Gastrocnemius medialis (tissue), 4 donors: ENCODE measurements around the gene RHOC. TPM values are rescaled to one million over a fixed set of nuclear protein-coding genes. Genes with fewer than 3 reads are reported as not detected.
A peak's percentile ranks its signal among the peaks of the same experiment; 100 is the strongest.
"Not testable (repeated sequence)": the region's sequence is repeated elsewhere in the genome, so short reads cannot be mapped to it uniquely, and the experiment has no call there.

Experiments used
- ATAC-seq, 2 donors: fragments of 150-250 bp; one replicate each; pipeline ENCODE4 v1.9.1; 2016
- DNase-seq, 2 donors: peaks; one replicate each; pipeline ENCODE4 v3.0.0-alpha.2; 2019
- H3K27ac ChIP-seq, 4 donors: fragments of 200-600 bp; sonication (generic); 1 replicate in 1 of 4; 2 replicates in 3 of 4; pipeline ENCODE4 v1.5.1; 2016 to 2018; ENCODE audit warnings: mild to moderate bottlenecking in 2 of 4, moderate library complexity in 1 of 4
- H3K27me3 ChIP-seq, 3 donors: fragments of 200-600 bp; sonication (generic) in 2 of 3; 1 replicate in 1 of 3; 2 replicates in 2 of 3; pipeline versions ENCODE4 v1.5.1 to v1.6.0; 2016 to 2019; ENCODE audit warnings: mild to moderate bottlenecking in 1 of 3, moderate library complexity in 1 of 3
- H3K36me3 ChIP-seq, 2 donors: fragments of 200-600 bp; sonication (generic) in 1 of 2; one replicate each; pipeline ENCODE4 v1.5.1; 2017 to 2018
- H3K4me1 ChIP-seq, 2 donors: fragments of 200-600 bp; sonication (generic) in 1 of 2; one replicate each; pipeline ENCODE4 v1.5.1; 2016 to 2017; ENCODE audit warnings: mild to moderate bottlenecking in 2 of 2
- H3K4me3 ChIP-seq, 4 donors: fragments of 200-600 bp; sonication (generic) in 3 of 4; 1 replicate in 1 of 4; 2 replicates in 3 of 4; pipeline ENCODE4 v1.5.1; 2016 to 2019; ENCODE audit warnings: mild to moderate bottlenecking in 2 of 4
- H3K9me3 ChIP-seq, 3 donors: fragments of 200-600 bp; sonication (generic) in 2 of 3; 1 replicate in 1 of 3; 2 replicates in 2 of 3; pipeline ENCODE4 v1.5.1; 2016 to 2019
- POLR2A ChIP-seq, 2 donors: fragments of 450-650 bp; IDR thresholded peaks; one replicate each; pipeline ENCODE4 v1.6.1; 2017; ENCODE audit warnings: antibody characterized with exemption in 2 of 2, mild to moderate bottlenecking in 2 of 2, moderate library complexity in 2 of 2
- in situ Hi-C, 4 donors: fragments of 200-750 bp; cut with MboI; loops; one replicate each; pipeline versions ENCODE4 v1.15.0 to v1.8.0; 2017; ENCODE audit warnings: low sequenced_read_pairs in 4 of 4
- intact Hi-C: fragments of 100-400 bp; cut with DNase I; formaldehyde crosslinking; loops from one replicate; pipeline ENCODE4 v1.15.1; 2023; ENCODE audit warnings: low total_unique reads
- total RNA-seq, 4 donors: library from RNA; depleted of rRNA; stranded (reverse); fragments of >200 nt; gene quantifications; one replicate each; pipeline versions ENCODE4 v1.1.0 to v1.2.3, GENCODE V29; 2016
- TF ChIP-seq, protein P1 (sequence below), 5 experiments: fragments of 450-650 bp in 3 of 5; fragments of 200-600 bp in 2 of 5; sonication (generic) in 2 of 5; IDR thresholded peaks in 4 of 5; conservative IDR thresholded peaks in 1 of 5; 1 replicate in 4 of 5; 2 replicates in 1 of 5; pipeline ENCODE4 v1.5.1; 2016 to 2019; ENCODE audit warnings: antibody characterized with exemption in 5 of 5, mild to moderate bottlenecking in 3 of 5, moderate library complexity in 3 of 5

RHOC gene
- total RNA-seq, 4 donors from 2014 or later: 33.1 to 86.5 (median 64.3) TPM

- no peaks in the 10 kb centered on the region for H3K4me1 ChIP-seq
- no peaks in the 10 kb centered on the region for H3K36me3 ChIP-seq
- DNase-seq (no peak), ATAC-seq (no peak)
- in situ Hi-C loops: loop anchor here in 2 of 4 donors (25.0 kb wide), 2 partner anchors 336 to 664 kb away; partner anchors contain the start of genes CTTNBP2NL (in 2 of the 2) and MAGI3 (in 1 of the 2)
- no peak overlapping the region for H3K27ac ChIP-seq
- TF ChIP-seq POLR2A (IDR thresholded peaks at IDR 0.05): no peak
- TF ChIP-seq, protein P1, sequence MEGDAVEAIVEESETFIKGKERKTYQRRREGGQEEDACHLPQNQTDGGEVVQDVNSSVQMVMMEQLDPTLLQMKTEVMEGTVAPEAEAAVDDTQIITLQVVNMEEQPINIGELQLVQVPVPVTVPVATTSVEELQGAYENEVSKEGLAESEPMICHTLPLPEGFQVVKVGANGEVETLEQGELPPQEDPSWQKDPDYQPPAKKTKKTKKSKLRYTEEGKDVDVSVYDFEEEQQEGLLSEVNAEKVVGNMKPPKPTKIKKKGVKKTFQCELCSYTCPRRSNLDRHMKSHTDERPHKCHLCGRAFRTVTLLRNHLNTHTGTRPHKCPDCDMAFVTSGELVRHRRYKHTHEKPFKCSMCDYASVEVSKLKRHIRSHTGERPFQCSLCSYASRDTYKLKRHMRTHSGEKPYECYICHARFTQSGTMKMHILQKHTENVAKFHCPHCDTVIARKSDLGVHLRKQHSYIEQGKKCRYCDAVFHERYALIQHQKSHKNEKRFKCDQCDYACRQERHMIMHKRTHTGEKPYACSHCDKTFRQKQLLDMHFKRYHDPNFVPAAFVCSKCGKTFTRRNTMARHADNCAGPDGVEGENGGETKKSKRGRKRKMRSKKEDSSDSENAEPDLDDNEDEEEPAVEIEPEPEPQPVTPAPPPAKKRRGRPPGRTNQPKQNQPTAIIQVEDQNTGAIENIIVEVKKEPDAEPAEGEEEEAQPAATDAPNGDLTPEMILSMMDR (IDR thresholded peaks at IDR 0.05 in 4 of 5, conservative IDR thresholded peaks at IDR 0.05 in 1 of 5): no peak
- peaks cover 0 to 6% (median 0%) of the 10 kb centered on the region in 3 donors for H3K27me3 ChIP-seq
- no peaks in the 10 kb centered on the region for H3K9me3 ChIP-seq
- peak overlapping the region in 1 of 4 donors; percentile 9 for H3K4me3 ChIP-seq
- intact Hi-C loops: no loop called here
Observed at GRCh38 chr1:112722601-112723510, 15.9 kb upstream of the RHOC start.

GRCh38 chr1:112721966-112722524, 15.1 kb upstream of the RHOC start:
- ATAC-seq (no peak), DNase-seq (no peak)
- Histone ChIP-seq H3K36me3 (no peaks in the 10 kb centered on the region), H3K4me3 (no peak overlapping the region), H3K27me3 (peaks cover 0 to 6% (median 0%) of the 10 kb centered on the region in 3 donors), H3K4me1 (no peaks in the 10 kb centered on the region), H3K27ac (no peak overlapping the region), H3K9me3 (no peaks in the 10 kb centered on the region)
- TF ChIP-seq, protein P1 (IDR thresholded peaks at IDR 0.05 in 4 of 5, conservative IDR thresholded peaks at IDR 0.05 in 1 of 5): no peak
- no peak for TF ChIP-seq POLR2A (IDR thresholded peaks at IDR 0.05)
- in situ Hi-C loops: loop anchor here in 2 of 4 donors (25.0 kb wide), 2 partner anchors 335 to 665 kb away; partner anchors contain the start of genes CTTNBP2NL (in 2 of the 2) and MAGI3 (in 1 of the 2)
- intact Hi-C loops: no loop called here

DNA sequence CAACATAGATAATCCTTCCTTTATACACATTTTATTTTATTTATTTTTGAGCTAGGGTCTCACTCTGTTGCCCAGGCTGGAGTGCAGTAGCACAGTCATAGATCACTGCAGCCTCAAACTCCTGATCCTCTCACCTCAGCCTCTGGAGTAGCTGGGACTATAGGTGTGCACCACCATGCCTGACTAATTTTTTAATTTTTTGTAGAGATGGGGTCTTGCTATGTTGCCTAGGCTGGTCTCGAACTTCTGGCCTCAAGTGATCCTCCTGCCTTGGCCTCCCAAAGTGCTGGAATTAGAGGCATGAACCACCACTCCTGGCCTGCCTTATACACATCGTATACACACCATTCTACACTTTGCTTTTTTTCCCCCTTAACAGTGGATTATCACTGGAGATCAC, 14.4 kb upstream of the RHOC start:
- H3K27ac ChIP-seq, intact Hi-C loops, ATAC-seq, DNase-seq, H3K4me3 ChIP-seq, H3K27me3 ChIP-seq, H3K4me1 ChIP-seq, H3K9me3 ChIP-seq, H3K36me3 ChIP-seq: not testable (repeated sequence)
- in situ Hi-C loops: loop anchor here in 2 of 4 donors (25.0 kb wide), 2 partner anchors 334 to 666 kb away; partner anchors contain the start of genes CTTNBP2NL (in 2 of the 2) and MAGI3 (in 1 of the 2)

GRCh38 chr1:112720800-112721199, 13.9 kb upstream of the RHOC start:
- TF ChIP-seq POLR2A (IDR thresholded peaks at IDR 0.05): no peak
- TF ChIP-seq, protein P1 (IDR thresholded peaks at IDR 0.05 in 4 of 5, conservative IDR thresholded peaks at IDR 0.05 in 1 of 5): no peak
- H3K9me3 ChIP-seq: no peaks in the 10 kb centered on the region
- DNase-seq (no peak), ATAC-seq (no peak)
- no peak overlapping the region for H3K4me3 ChIP-seq
- peaks cover 4% of the 10 kb centered on the region in 2 donors for H3K4me1 ChIP-seq
- H3K27me3 ChIP-seq: peaks cover 0 to 6% (median 0%) of the 10 kb centered on the region in 3 donors
- intact Hi-C loops: no loop called here
- H3K27ac ChIP-seq: no peak overlapping the region
- in situ Hi-C loops: loop anchor here in 2 of 4 donors (25.0 kb wide), 2 partner anchors 333 to 667 kb away; partner anchors contain the start of genes CTTNBP2NL (in 2 of the 2) and MAGI3 (in 1 of the 2)
- no peaks in the 10 kb centered on the region for H3K36me3 ChIP-seq
